GM23338 (cell line): Measurements from ENCODE around the gene FHIT. TPM values are rescaled to one million over a fixed set of nuclear protein-coding genes. Genes with fewer than 3 reads are reported as not detected.

Experiments
- ATAC-seq: fragments of 200-7000 bp; cut with Tn5 transposase; 3 replicates; pipeline ENCODE4 v1.9.1; 2020
- DNase-seq: peaks from one replicate; pipeline ENCODE4 v3.0.0-alpha.2; 2015; ENCODE audit warnings: low spot score
- H2AFZ ChIP-seq: fragments of 200-600 bp; sonication (generic); 2 replicates; pipeline ENCODE4 v1.8.0; 2016; ENCODE audit warnings: antibody characterized with exemption, mild to moderate bottlenecking, moderate library complexity
- H3F3A ChIP-seq: fragments of 200-600 bp; sonication (generic); replicated peaks from 2 replicates; pipeline ENCODE4 v1.8.0; 2017; ENCODE audit warnings: antibody characterized with exemption, mixed run types, low read depth
- H3K27ac ChIP-seq: fragments of 200-600 bp; sonication (generic); 2 replicates; pipeline ENCODE4 v1.6.1; 2016; ENCODE audit warnings: low read depth
- H3K27me3 ChIP-seq: fragments of 200-600 bp; sonication (generic); 2 replicates; pipeline ENCODE4 v1.8.0; 2016; ENCODE audit warnings: mild to moderate bottlenecking, mixed run types, moderate library complexity; ENCODE audit not compliant: insufficient read depth
- H3K36me3 ChIP-seq: fragments of 200-600 bp; sonication (generic); 2 replicates; pipeline ENCODE4 v1.8.0; 2016; ENCODE audit warnings: mild to moderate bottlenecking; ENCODE audit not compliant: insufficient read depth
- H3K4me1 ChIP-seq: fragments of 200-600 bp; sonication (generic); 2 replicates; pipeline ENCODE4 v1.8.0; 2016; ENCODE audit warnings: mild to moderate bottlenecking, moderate library complexity; ENCODE audit not compliant: insufficient read depth
- H3K4me2 ChIP-seq: fragments of 200-600 bp; sonication (generic); 2 replicates; pipeline ENCODE4 v1.7.1; 2017; ENCODE audit warnings: mixed run types
- H3K4me3 ChIP-seq: fragments of 200-600 bp; sonication (generic); 2 replicates; pipeline ENCODE4 v1.6.1; 2016; ENCODE audit warnings: mixed run types
- H3K79me2 ChIP-seq: fragments of 200-600 bp; sonication (generic); replicated peaks from 2 replicates; pipeline ENCODE4 v1.8.0; 2017; ENCODE audit warnings: mild to moderate bottlenecking; ENCODE audit not compliant: insufficient read depth
- H3K9me2 ChIP-seq: fragments of 200-600 bp; sonication (generic); 2 replicates; pipeline ENCODE4 v1.8.0; 2017; ENCODE audit not compliant: insufficient read depth
- H4K20me1 ChIP-seq: fragments of 200-600 bp; sonication (generic); replicated peaks from 2 replicates; pipeline ENCODE4 v1.8.0; 2017; ENCODE audit warnings: mild to moderate bottlenecking; ENCODE audit not compliant: insufficient read depth
- H3K27ac Mint-ChIP-seq: 2 replicates; pipeline ENCODE4 v1.8.0; 2020; ENCODE audit warnings: inconsistent platforms, mild to moderate bottlenecking, moderate library complexity, mixed read lengths
- H3K27me3 Mint-ChIP-seq: 3 replicates; pipeline ENCODE4 v1.8.0; 2022; ENCODE audit warnings: low read depth, mild to moderate bottlenecking, moderate library complexity, mixed read lengths, inconsistent platforms; ENCODE audit not compliant: insufficient read depth, poor library complexity
- H3K36me3 Mint-ChIP-seq: 3 replicates; pipeline ENCODE4 v1.8.0; 2021; ENCODE audit warnings: low read depth, mild to moderate bottlenecking, inconsistent platforms, moderate library complexity, mixed read lengths
- H3K4me1 Mint-ChIP-seq: 3 replicates; pipeline ENCODE4 v1.8.0; 2020; ENCODE audit warnings: mild to moderate bottlenecking, inconsistent platforms, mixed read lengths
- H3K4me3 Mint-ChIP-seq: 3 replicates; pipeline ENCODE4 v1.8.0; 2021; ENCODE audit warnings: moderate library complexity, mild to moderate bottlenecking, inconsistent platforms, mixed read lengths
- H3K9me3 Mint-ChIP-seq: 3 replicates; pipeline ENCODE4 v1.8.0; 2020; ENCODE audit warnings: moderate library complexity, mild to moderate bottlenecking, inconsistent platforms, mixed read lengths
- CREB1 ChIP-seq: fragments of 250-450 bp; sonication (Bioruptor Pico); IDR thresholded peaks from 2 replicates; pipeline ENCODE4 v1.5.0; 2020; ENCODE audit warnings: low read depth, mild to moderate bottlenecking, moderate library complexity
- CTCF ChIP-seq, 2 experiments: fragments of 200-600 bp in 1 of 2; sonication (generic) in 1 of 2; conservative IDR thresholded peaks; 2 replicates each; pipeline versions ENCODE4 v1.5.1 to v1.6.1; 2016 to 2017; ENCODE audit warnings: antibody characterized with exemption in 2 of 2, low read depth in 2 of 2, mild to moderate bottlenecking in 2 of 2, moderate library complexity in 1 of 2
- ETS1 ChIP-seq: IDR thresholded peaks from 2 replicates; pipeline ENCODE4 v1.6.1; 2016; ENCODE audit warnings: antibody characterized with exemption
- EZH2 ChIP-seq: fragments of 200-600 bp; sonication (generic); IDR thresholded peaks from one replicate; pipeline ENCODE4 v1.8.0; 2017; ENCODE audit warnings: antibody characterized with exemption, mild to moderate bottlenecking, low read depth; ENCODE audit not compliant: unreplicated experiment
- EZH2phosphoT487 ChIP-seq: fragments of 200-600 bp; sonication (generic); IDR thresholded peaks from one replicate; pipeline ENCODE4 v1.8.1; 2018; ENCODE audit warnings: antibody characterized with exemption; ENCODE audit not compliant: unreplicated experiment
- JUNB ChIP-seq: IDR thresholded peaks from one replicate; pipeline ENCODE4 v1.6.1; 2016; ENCODE audit warnings: antibody characterized with exemption; ENCODE audit not compliant: unreplicated experiment
- NANOG ChIP-seq: IDR thresholded peaks from 2 replicates; pipeline ENCODE4 v1.6.1; 2016; ENCODE audit warnings: antibody characterized with exemption, borderline replicate concordance
- POLR2AphosphoS5 ChIP-seq: IDR thresholded peaks from 2 replicates; pipeline ENCODE4 v1.6.1; 2016; ENCODE audit warnings: antibody characterized with exemption, low read depth
- STAT1 ChIP-seq: IDR thresholded peaks from one replicate; pipeline ENCODE4 v1.6.1; 2016; ENCODE audit warnings: antibody characterized with exemption; ENCODE audit not compliant: unreplicated experiment
- ZNF114 ChIP-seq: fragments of 250-450 bp; sonication (Bioruptor Pico); IDR thresholded peaks from 2 replicates; pipeline ENCODE4 v1.5.0; 2020; ENCODE audit warnings: mild to moderate bottlenecking, moderate library complexity
- ZNF331 ChIP-seq: fragments of 250-450 bp; sonication (Bioruptor Pico); IDR thresholded peaks from 2 replicates; pipeline ENCODE4 v1.5.0; 2020; ENCODE audit warnings: low read depth, mild to moderate bottlenecking, moderate library complexity
- ZNF462 ChIP-seq: fragments of 250-450 bp; sonication (Bioruptor Pico); IDR thresholded peaks from 2 replicates; pipeline ENCODE4 v1.5.0; 2020; ENCODE audit warnings: mild to moderate bottlenecking, moderate library complexity
- polyA plus RNA-seq: library from polyadenylated mRNA; unstranded; fragments of >200 nt; fragmentation: Nextera tagmentation; extraction: Ambion mirVana; gene quantifications from 2 replicates; pipeline ENCODE4 v1.2.1, GENCODE V29; 2016
- total RNA-seq: library from RNA; depleted of rRNA; stranded (reverse); fragments of >200 nt; shearing (Covaris generic); gene quantifications from 2 replicates; pipeline ENCODE4 v1.2.3, GENCODE V29; 2014
- TF ChIP-seq, protein P1 (sequence below): IDR thresholded peaks from one replicate; pipeline ENCODE4 v1.6.1; 2018; ENCODE audit warnings: antibody characterized with exemption; ENCODE audit not compliant: unreplicated experiment

The FHIT gene
- total and polyA plus RNA-seq, 2 experiments from 2014 or later = 3.0 to 8.3 TPM

DNA sequence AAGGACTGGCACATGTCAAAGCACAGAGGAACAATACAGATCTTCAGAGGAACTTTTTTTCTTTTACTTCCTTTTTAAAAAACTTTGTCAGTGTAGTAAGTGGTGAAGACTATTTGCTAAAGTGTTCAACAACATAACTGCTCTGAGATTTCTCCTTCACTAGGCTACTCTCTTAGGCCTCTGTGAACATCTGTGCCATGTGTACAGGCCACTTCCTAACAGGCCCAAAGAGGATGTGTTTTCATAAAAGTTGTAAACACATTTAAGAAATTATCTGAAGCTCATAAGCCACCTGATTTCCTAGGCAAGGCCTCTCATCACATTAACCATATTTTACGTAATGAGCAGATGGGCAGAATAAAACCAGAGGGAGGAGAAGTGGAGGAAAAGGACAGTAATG lies 235.4 kb downstream of the FHIT start:
- ATAC-seq (no peak), DNase-seq (no peak)
- H3K4me1 Mint-ChIP-seq = peaks cover 4% of the 10 kb centered on the region
- Histone ChIP-seq H4K20me1 (no peaks in the 10 kb centered on the region), H3F3A (no peaks in the 10 kb centered on the region), H3K4me2 (no peak overlapping the region), H3K27me3 (no peaks in the 10 kb centered on the region), H3K9me2 (no peaks in the 10 kb centered on the region), H2AFZ (no peak overlapping the region), H3K27ac (no peak overlapping the region), H3K79me2 (no peaks in the 10 kb centered on the region), H3K36me3 (no peaks in the 10 kb centered on the region), H3K4me3 (no peak overlapping the region), H3K4me1 (no peaks in the 10 kb centered on the region)
- H3K27ac Mint-ChIP-seq = no peak overlapping the region
- H3K36me3 Mint-ChIP-seq = peaks cover 4% of the 10 kb centered on the region; the same call in 2 of the 3 replicates
- H3K27me3 Mint-ChIP-seq = no peaks in the 10 kb centered on the region
- no peak for TF ChIP-seq ZNF331 (CRISPR knock-in tag)
- TF ChIP-seq ETS1 = no peak
- no peak for TF ChIP-seq POLR2AphosphoS5
- no peak for TF ChIP-seq ZNF114
- no peak for TF ChIP-seq NANOG
- no peak for TF ChIP-seq ZNF462
- no peak for TF ChIP-seq STAT1
- no peak for TF ChIP-seq EZH2phosphoT487
- TF ChIP-seq JUNB = no peak
- no peak for TF ChIP-seq CTCF (conservative IDR thresholded peaks at IDR 0.05; ENCODE audit: low read depth in 2 of 2)
- no peak for TF ChIP-seq EZH2
- TF ChIP-seq, protein P1, sequence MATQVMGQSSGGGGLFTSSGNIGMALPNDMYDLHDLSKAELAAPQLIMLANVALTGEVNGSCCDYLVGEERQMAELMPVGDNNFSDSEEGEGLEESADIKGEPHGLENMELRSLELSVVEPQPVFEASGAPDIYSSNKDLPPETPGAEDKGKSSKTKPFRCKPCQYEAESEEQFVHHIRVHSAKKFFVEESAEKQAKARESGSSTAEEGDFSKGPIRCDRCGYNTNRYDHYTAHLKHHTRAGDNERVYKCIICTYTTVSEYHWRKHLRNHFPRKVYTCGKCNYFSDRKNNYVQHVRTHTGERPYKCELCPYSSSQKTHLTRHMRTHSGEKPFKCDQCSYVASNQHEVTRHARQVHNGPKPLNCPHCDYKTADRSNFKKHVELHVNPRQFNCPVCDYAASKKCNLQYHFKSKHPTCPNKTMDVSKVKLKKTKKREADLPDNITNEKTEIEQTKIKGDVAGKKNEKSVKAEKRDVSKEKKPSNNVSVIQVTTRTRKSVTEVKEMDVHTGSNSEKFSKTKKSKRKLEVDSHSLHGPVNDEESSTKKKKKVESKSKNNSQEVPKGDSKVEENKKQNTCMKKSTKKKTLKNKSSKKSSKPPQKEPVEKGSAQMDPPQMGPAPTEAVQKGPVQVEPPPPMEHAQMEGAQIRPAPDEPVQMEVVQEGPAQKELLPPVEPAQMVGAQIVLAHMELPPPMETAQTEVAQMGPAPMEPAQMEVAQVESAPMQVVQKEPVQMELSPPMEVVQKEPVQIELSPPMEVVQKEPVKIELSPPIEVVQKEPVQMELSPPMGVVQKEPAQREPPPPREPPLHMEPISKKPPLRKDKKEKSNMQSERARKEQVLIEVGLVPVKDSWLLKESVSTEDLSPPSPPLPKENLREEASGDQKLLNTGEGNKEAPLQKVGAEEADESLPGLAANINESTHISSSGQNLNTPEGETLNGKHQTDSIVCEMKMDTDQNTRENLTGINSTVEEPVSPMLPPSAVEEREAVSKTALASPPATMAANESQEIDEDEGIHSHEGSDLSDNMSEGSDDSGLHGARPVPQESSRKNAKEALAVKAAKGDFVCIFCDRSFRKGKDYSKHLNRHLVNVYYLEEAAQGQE = no peak
- no peak for TF ChIP-seq CREB1 (CRISPR knock-in tag)
- H3K9me3 Mint-ChIP-seq = peaks cover under 1% of the 10 kb centered on the region; the same call in 2 of the 3 replicates
- H3K4me3 Mint-ChIP-seq = no peak overlapping the region
